Progenitor cell of endocrine pancreas (in vitro differentiated cells): ENCODE results near the gene SUPT6H. TPM values are rescaled to one million over a fixed set of nuclear protein-coding genes. Genes with fewer than 3 reads are reported as not detected.

Source experiments
- DNase-seq: peaks from one replicate; pipeline ENCODE4 v3.0.0; 2021; ENCODE audit warnings: low spot score; ENCODE audit not compliant: unreplicated experiment
- H3K27ac Mint-ChIP-seq: 2 replicates; pipeline ENCODE4 v1.8.0; 2021; ENCODE audit warnings: mild to moderate bottlenecking, moderate library complexity, mixed read lengths
- H3K27me3 Mint-ChIP-seq: 2 replicates; pipeline ENCODE4 v1.8.0; 2021; ENCODE audit warnings: mixed read lengths
- H3K36me3 Mint-ChIP-seq: 2 replicates; pipeline ENCODE4 v1.8.0; 2022; ENCODE audit warnings: mixed read lengths; ENCODE audit not compliant: insufficient read depth
- H3K4me1 Mint-ChIP-seq: 2 replicates; pipeline ENCODE4 v1.8.0; 2021; ENCODE audit warnings: low read depth, mixed read lengths
- H3K4me3 Mint-ChIP-seq: 2 replicates; pipeline ENCODE4 v1.8.0; 2021; ENCODE audit warnings: low read depth, mild to moderate bottlenecking, moderate library complexity, mixed read lengths
- H3K9me3 Mint-ChIP-seq: 2 replicates; pipeline ENCODE4 v1.8.0; 2021; ENCODE audit warnings: low read depth, mixed read lengths
- CTCF ChIP-seq: fragments of 200-600 bp; sonication (generic); IDR thresholded peaks from one replicate; pipeline ENCODE4 v1.5.0; 2021; ENCODE audit warnings: antibody characterized with exemption, mild to moderate bottlenecking; ENCODE audit not compliant: unreplicated experiment
- total RNA-seq: library from RNA; stranded (reverse); gene quantifications from 2 replicates; pipeline ENCODE4 v1.2.1, GENCODE V29; 2021

The SUPT6H gene
- total RNA-seq, 1 donor from 2014 or later, result 80.0 TPM

DNA sequence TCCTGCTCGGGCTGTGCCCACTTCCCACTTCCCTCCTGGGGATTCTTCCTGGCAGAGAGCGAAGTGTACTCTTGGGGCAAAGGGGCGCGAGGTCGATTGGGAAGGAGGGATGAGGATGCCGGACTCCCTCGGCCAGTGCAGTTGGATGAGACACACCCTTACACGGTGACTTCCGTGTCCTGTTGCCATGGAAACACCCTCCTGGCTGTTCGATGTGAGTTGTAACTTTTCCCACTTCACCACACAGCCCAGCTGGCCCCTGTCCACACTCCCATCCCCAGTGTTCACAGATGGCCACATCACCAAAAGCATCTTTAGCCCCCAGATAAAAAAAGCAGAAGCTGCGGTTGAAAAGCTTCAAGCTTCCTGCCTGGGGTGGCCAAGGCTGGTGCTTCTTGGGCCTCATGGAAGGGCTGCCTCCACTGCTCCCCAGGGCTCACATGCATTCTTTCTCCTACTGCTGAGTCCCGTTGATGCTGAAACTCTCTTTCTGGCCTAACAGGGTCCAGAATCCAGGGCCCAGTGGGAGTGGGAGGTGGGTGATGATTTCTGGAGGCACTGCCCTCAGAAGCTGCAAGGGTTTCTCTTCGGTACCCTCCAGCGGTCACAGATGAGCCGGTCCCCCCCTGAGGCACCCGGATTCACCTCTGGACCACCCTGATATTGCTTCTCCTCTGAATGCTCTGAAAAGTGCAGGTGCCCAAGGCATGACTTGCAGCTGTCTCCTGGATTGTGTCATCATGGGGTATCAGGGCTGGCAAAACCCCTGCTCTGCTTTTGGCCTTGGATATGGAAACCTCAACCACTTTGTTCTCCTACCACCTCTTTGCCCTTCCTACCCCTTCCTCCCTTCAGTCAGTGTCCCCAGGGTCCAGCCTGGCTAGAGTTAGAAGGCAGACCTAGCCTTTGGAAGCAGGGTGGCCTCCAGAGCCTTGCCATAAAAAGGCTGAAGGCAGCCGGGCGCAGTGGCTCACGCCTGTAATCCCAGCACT, 79.6 kb downstream of the SUPT6H start:
- TF ChIP-seq CTCF, result no peak
- no peak overlapping the region for H3K4me3 Mint-ChIP-seq
- H3K36me3 Mint-ChIP-seq, result peaks cover 8% of the 10 kb centered on the region
- H3K9me3 Mint-ChIP-seq, result no peaks in the 10 kb centered on the region
- H3K4me1 Mint-ChIP-seq, result peaks cover 11% of the 10 kb centered on the region
- DNase-seq, result no peak
- H3K27me3 Mint-ChIP-seq, result no peaks in the 10 kb centered on the region
- H3K27ac Mint-ChIP-seq, result no peak overlapping the region

GRCh38 chr17:28743243-28744103, 81.5 kb downstream of the SUPT6H start, which contains the start of gene TRAF4:
TSS of gene TRAF4 (plus strand) at chr17:28744011. CDS start at chr17:28744113, 102 bp downstream.
- peak; percentile 70 for DNase-seq
- Mint-ChIP-seq H3K4me1 (peaks cover 19% of the 10 kb centered on the region), H3K36me3 (peaks cover 7% of the 10 kb centered on the region), H3K4me3 (peak within 1 kb of the TSS; percentile 91), H3K27ac (peak within 1 kb of the TSS; percentile 99), H3K27me3 (no peaks in the 10 kb centered on the region), H3K9me3 (no peaks in the 10 kb centered on the region)
- no peak for TF ChIP-seq CTCF

GRCh38 chr17:28744104-28744971, 82.3 kb downstream of the SUPT6H start:
- peaks cover 9% of the 10 kb centered on the region for H3K36me3 Mint-ChIP-seq
- H3K9me3 Mint-ChIP-seq, result no peaks in the 10 kb centered on the region
- peak; percentile 82 for DNase-seq
- peaks cover 24% of the 10 kb centered on the region for H3K4me1 Mint-ChIP-seq
- H3K4me3 Mint-ChIP-seq, result peak overlapping the region; percentile 91
- peak overlapping the region; percentile 99 for H3K27ac Mint-ChIP-seq
- H3K27me3 Mint-ChIP-seq, result no peaks in the 10 kb centered on the region
- TF ChIP-seq CTCF, result no peak

DNA sequence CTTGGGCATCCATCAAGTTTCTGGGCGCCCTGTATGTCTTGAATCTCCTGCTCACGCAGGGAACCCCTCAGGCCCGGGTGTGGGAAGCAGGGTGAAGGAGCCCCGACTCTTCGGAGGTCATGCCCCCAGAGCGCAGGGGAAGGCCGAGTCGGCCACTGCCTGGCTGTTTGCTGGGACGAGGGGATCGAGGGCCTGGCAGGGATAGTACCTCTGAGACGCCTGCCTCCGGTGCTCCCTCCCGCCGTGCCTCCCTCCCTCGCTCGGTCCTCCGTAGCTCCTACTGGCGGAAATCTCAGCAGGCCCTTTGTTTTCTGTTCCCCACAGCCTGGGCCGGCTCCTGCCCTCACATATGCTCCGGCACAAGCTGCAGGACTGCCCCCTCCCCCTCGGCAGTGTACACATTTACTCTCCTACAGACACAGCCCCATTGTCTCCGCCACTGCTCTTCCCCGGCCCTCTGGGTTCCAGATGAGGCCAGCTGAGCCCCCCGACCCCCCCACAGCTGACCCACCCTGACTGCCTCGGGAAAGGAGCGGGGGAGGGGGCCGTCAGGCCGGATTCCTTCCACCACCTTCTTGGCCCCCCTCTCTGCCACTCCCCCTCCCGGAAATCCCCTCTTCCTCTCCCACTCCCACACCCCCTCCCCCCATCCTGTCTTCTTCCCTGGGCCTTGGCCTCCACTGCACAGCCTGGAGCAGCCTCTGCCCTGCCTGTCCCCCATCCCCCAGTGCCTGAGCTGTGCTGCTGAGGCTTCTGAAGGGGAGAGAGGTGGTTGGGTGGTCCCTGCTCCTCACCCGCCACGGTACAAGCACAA, 83.2 kb downstream of the SUPT6H start:
- Mint-ChIP-seq H3K27ac (peak overlapping the region; percentile 99), H3K4me1 (peaks cover 27% of the 10 kb centered on the region), H3K36me3 (peaks cover 8% of the 10 kb centered on the region), H3K27me3 (no peaks in the 10 kb centered on the region), H3K4me3 (peak overlapping the region; percentile 91), H3K9me3 (no peaks in the 10 kb centered on the region)
- DNase-seq, result peak; percentile 54
- TF ChIP-seq CTCF, result no peak
